ENCODE measurements around the gene SLC25A22.

The SLC25A22 gene

GRCh38 chr11:798093-798713, at the start of gene SLC25A22:
Gene SLC25A22, minus strand, starts transcription at chr11:798281. Its CDS starts 3,275 bp downstream, at chr11:795006.
- DNase-seq, result peak; percentile 86 to 97 (median 93)

DNA sequence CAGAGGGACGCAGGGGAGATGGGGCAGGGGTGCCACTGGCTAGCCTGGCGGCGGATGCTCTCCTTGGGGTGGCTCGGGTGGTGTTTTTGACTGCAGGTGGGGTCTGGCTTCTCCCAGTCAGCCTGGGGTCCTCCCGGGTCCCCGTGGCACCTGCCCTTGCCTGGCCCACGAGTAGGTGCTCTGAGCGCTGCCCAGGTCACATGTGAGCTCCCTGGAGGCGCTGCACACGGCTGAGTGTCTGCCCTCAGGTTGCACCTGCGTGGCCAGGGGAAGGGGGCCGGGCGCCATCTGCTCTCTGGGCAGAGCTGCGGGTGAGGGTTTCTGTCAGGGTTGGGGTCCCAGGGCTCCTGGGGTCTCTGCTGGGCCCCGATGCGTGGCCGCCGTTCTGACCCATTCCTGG, 49.8 kb upstream of the SLC25A22 start:
- no peak for DNase-seq

GRCh38 chr11:846496-847098, 48.5 kb upstream of the SLC25A22 start:
- peak in 1 of 3 donors; percentile 24 for DNase-seq

GRCh38 chr11:845872-846495, 47.9 kb upstream of the SLC25A22 start:
- no peak for DNase-seq

DNA sequence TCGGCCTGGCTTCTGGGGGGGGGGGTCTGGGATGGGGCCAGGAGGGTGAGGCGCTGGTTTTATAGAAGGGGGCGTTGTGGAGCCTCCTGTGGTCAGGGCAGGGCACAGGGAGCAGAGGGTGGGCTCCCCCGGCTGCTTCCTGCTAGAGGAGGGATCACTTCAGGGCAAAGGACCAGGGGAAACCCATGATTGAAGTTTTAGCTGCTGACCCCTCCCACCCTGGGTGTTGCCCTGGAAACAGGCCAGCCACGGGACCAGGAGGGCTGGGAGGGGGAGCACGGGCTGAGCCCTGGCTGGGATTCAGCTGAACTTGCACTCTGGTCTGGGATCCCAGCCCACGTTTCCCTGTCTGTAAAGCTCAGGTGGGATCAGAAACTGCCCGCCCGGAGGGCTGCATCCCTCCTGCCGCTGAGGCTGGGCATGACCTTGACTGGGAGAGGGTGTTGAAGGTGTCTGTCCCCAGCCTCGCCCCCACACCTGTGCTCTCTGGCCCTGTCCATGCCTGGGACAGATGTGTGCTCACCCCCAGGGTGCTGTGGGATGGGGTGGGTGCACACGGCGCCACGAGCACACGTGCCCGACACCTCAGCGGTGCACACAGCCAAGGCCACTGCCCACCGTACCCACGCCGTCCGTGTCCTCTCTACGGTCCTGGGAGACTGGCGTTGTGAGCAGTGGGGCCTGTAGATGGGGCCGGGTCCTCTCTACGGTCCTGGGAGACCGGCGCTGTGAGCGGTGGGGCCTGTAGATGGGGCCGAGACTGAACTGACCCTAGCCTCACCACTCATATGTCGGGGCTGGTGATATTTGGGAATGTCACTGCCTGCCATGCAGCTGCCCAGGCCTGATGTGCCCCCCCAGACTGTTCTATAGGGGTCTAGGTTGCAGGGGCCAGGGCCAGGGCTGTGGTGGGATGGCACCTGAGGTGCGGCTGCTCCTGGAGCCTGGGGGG, 46.9 kb upstream of the SLC25A22 start:
- DNase-seq, result peak; percentile 69 to 85 (median 75)

DNA sequence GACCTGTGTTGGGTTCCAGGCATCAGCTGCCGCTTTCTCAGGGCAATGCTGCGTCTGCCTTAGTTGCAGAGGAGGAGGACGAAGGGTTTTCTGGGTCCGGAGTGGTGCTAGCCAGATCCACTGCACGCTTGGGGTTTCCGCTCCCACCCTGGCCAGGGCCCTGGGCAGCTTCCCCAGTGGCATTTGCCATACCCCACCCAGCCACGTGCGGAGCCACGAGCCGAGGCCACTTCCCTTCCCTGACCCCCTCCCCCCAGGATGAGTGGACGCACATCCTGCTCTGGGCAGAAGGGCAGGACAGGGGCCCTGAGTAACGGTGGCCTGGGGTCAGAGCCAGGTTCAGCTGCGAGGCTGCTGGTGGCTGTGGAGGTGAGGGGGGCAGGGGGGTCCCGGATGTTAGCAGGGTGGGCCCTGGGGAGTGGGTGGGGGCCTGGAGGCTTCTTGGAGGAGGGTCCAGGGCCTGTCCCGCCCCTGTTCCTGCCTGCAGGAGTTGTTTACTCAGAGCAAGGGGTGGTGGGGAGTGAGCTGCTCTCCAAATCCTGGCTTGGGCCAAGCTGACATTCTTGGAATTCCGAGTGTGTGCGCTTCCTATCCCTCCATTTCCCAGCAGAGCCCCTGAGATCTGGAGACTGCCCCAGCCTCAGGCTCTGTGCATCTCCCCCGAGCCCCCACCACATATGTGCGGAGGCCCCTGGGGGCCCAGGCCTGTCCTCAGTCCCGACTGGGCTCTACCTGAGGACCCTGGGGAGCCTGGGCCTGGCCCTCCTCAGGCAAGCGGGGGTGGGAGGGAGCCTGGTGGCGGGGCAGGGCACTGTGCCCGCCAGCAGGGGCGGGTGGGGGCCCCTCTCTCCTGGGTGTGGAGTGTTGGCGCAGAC, 46.0 kb upstream of the SLC25A22 start:
- DNase-seq, result peak; percentile 79 to 91 (median 84)

DNA sequence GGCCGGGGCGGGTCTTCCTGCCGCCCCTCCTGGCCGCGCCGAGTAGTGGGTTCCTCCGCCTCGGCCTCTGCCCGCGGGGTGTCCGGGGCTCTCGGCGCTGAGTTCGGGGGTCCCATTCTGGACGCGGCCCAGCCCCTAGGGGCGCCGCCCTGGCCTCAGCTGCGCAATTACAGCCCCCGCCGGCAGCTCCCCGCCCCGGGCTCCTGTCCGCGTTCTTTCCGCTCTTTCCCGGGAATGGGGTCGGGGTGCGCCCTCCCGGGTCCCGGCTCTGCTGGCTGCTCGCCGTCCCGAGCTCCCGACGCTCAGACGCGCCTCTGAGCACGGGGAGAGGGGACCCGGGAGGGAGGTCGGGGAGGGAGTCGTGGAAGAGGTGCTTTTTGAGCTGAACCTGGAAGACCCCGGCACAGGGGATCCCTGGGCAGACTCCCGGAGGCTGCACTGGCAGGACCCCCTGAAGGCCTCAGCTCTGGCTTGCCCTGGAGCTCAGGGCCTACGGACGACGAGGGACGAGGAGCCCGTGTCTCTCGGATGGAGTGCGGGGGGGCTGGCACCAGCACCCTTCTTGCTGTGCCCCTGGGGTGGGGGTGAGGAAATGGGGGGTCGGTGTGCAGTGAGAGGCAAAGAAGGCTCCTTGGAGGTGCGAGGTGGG, 45.1 kb upstream of the SLC25A22 start:
- DNase-seq, result no peak

- peak; percentile 91 to 97 (median 95) for DNase-seq
Observed at GRCh38 chr11:842370-843002, 44.4 kb upstream of the SLC25A22 start, which contains the start of the genes POLR2L and TSPAN4. Gene POLR2L, minus strand, starts transcription at chr11:842529. Its CDS starts 21 bp downstream, at chr11:842508. Gene TSPAN4, plus strand, starts transcription at chr11:842852. Its CDS starts 7,453 bp downstream, at chr11:850305.

DNA sequence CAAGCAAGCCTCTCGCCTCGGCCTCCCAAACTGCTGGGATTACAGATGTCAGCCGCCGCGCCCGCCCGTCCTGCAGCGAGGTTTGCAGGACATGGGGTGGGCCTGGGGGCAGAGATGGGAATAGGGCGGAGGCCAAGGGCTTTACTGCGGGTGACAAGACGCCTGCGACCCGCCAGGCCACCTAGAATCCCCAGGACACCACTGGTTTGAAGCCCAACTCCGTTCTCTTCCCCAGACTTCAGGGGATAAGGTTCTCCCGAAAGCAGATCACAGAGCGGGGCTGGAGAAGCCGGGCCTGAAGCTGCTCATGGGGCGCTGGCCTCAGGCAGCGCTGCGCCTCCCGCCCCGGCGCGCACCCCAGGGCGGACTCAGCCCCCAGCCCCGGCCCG, 43.9 kb upstream of the SLC25A22 start:
- DNase-seq, result peak in 1 of 3 donors; percentile 28

DNA sequence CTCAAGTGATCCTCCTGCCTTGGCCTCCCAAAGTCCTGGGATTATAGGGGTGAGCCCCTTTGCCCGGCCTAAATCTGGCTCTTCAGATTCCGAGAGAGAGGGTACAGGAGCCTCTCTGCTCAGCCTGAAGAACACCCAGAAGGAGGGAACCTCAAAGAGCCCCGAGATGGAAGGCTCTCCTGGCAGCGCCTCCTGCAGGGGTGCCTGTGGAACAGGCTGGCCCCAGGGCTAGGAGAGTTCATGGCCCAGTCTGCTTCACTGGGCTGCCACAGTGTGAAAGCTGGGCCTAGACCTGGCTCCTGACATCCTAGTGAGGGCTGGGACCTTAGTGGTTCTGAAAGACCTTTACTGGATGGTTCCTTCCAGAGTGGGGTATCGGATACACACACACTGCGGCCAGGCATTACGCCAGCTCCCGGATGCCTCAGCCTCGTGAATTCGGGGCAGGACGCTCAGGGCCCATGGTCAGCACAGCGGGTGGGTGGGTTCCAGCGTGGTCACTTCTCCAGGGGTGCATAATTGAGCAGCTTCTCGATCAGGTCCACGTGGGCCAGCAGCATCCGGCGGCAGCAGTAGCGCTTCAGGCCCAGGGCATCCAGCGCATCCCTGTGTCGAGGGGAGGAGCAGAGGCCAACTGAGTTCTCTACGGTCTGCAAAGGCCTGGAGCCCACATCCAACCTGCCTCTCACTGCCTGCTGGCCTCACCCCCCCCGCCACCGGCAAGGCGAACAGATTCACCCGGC, 42.0 kb upstream of the SLC25A22 start:
- DNase-seq, result peak in 1 of 3 donors; percentile 20

DNA sequence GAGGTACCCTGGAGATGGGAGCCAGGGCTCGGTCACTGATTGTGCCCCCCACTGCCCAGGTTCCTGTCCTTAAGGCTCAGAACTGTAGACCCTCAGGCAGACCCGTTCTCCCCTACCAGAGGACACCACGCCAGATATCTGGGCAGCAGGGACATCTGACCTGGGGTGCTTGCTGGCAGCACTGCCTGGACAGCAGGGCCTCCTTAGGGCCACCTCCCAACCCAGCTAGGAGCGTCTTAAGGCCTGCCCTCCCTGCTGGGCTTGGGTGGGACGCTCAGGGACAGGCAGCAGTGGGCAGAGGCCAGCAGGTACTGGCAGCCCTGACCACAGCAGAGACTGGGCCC, 41.2 kb upstream of the SLC25A22 start:
- DNase-seq, result no peak

DNA sequence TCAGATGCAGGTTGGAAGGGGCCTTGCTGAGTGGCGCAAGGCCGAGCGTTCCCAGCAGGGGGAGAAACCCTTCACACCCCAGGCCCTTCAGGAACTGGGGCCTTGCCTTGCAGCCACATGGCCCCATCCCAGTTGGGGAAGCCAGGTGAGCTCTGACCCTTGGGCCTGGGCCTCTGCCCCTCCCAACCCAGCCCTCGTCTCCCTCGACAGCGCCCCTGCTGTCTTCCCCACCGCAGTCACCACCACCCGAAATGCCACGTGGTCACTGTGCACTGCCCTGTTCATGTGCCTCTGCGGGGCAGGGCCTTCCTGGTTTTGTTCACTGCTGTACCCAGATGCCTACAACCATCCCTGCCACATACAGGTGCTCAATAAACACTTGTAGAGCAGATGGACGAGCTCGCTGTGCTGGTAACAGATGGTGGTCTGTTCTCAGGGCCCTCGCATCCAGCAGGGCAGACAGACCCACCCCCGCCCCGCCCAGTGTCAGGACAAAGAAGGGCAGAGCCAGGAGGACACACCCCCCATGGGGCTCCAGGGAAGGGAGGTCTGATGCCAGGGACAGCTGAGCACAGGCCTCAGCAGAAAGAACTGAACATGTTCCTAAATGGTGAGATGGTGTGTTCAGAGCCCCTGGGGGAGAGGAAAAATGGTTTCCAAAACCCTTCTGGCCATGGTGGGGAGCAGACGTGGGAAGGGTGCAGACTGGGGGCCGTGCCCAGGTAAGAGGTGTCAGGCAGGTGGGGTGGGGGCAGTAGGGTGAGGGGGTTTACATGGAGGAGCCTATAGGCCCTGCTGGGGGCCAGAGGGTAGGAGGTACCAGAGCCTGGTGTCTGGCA, 40.6 kb upstream of the SLC25A22 start:
- DNase-seq, result no peak

DNA sequence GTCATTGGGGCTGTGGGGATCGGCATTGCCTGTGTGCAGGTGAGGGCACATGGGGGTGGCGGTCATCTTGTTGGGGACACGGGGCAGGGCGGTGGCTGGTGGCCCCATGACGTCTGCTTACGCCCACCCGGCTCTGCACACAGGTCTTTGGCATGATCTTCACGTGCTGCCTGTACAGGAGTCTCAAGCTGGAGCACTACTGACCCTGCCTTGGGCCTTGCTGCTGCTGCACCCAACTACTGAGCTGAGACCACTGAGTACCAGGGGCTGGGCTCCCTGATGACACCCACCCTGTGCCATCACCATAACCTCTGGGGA, 39.9 kb upstream of the SLC25A22 start:
- DNase-seq, result no peak

GRCh38 chr11:837189-837989, 39.3 kb upstream of the SLC25A22 start:
- DNase-seq, result no peak

DNA sequence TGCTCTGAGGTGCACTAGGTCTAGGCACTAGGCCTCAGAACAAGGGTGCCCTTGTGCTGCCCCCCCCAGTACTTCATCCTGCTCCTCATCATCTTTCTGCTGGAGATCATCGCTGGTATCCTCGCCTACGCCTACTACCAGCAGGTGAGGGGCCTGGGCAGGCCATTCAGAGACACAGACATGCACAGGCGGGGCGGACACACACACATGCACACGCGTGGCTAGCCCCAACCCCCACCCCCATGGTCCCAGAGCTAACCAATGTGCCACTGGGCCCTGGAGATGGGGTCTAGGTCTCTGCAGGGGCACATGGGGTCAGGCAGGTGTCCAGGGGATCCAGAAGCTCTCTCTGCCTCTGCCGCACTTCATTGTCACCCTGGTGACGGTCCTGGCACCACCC, 38.6 kb upstream of the SLC25A22 start:
- DNase-seq, result no peak

GRCh38 chr11:836274-836673, 38.2 kb upstream of the SLC25A22 start:
- DNase-seq, result no peak

GRCh38 chr11:834371-835316, 36.6 kb upstream of the SLC25A22 start:
- DNase-seq, result peak; percentile 83 to 89 (median 84)

Measured in suppressor macrophage treated with lipopolysaccharide for 1 hour (primary cell).